ENCODE results near the gene PRKCQ.

DNA sequence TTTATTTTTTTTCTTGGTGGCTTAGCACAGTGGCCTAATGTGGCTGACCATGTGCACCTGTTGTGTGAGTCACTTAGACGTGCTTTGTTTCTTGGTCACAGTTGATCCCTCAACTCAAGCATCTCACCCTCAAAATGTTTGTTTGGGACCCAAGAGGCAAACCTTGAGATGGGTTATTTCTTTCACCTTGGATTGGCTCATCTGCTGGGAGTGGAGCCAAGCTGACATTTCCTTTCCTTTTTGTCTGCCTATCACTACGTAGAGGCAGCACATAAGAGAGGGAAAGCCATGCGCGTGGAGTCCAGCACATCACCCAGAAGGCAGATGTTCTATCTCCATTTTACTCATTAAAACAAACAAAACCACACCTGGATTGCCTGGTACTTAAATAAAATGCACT, 6.4 kb upstream of the PRKCQ start:
- TF ChIP-seq CTCF (IDR thresholded peaks at IDR 0.05), result no peak
- TF ChIP-seq EP300 (IDR thresholded peaks at IDR 0.05), result no peak

Measured in tibial nerve (tissue), 4 donors.